Limb (tissue), 2 donors: ENCODE measurements around the gene HACL1.
"Not testable (repeated sequence)": the region's sequence is repeated elsewhere in the genome, so short reads cannot be mapped to it uniquely, and the experiment has no call there.

Experiments
- DNase-seq, 2 donors: peaks; one replicate each; pipeline ENCODE4 v3.0.0-alpha.2; 2016; ENCODE audit errors: extremely low spot score in 2 of 2

HACL1 gene

GRCh38 chr3:15630646-15631350 lies 29.4 kb upstream of the HACL1 start:
- DNase-seq: peak in 1 of 2 donors; percentile 77

- DNase-seq: peak in 1 of 2 donors; percentile 85
Observed at GRCh38 chr3:15629860-15630597, 28.7 kb upstream of the HACL1 start.

GRCh38 chr3:15628967-15629366 lies 27.6 kb upstream of the HACL1 start:
- no peak for DNase-seq

- no peak for DNase-seq
Observed at GRCh38 chr3:15623535-15624440, 22.4 kb upstream of the HACL1 start.

GRCh38 chr3:15619659-15620464 lies 18.5 kb upstream of the HACL1 start:
- not testable (repeated sequence) for DNase-seq

- DNase-seq: no peak
Observed at GRCh38 chr3:15616053-15616452, 14.7 kb upstream of the HACL1 start.

- DNase-seq: no peak
Observed at GRCh38 chr3:15614958-15615357, 13.6 kb upstream of the HACL1 start.

GRCh38 chr3:15612001-15612400 lies 10.6 kb upstream of the HACL1 start:
- DNase-seq: no peak

- no peak for DNase-seq
Observed at GRCh38 chr3:15611018-15611417, 9.6 kb upstream of the HACL1 start.

- DNase-seq: no peak
Observed at GRCh38 chr3:15610082-15610759, 8.9 kb upstream of the HACL1 start.

- no peak for DNase-seq
Observed at GRCh38 chr3:15606434-15606891, 5.1 kb upstream of the HACL1 start.

GRCh38 chr3:15604584-15604983 lies 3.2 kb upstream of the HACL1 start:
- DNase-seq: not testable (repeated sequence)

- not testable (repeated sequence) for DNase-seq
Observed at GRCh38 chr3:15602816-15603215, 1.4 kb upstream of the HACL1 start.

GRCh38 chr3:15602146-15602536 lies 772 bp upstream of the HACL1 start:
- DNase-seq: no peak

- no peak for DNase-seq
Observed at GRCh38 chr3:15601046-15601398, 347 bp downstream of the HACL1 start.

- no peak for DNase-seq
Observed at GRCh38 chr3:15595955-15596354, 5.4 kb downstream of the HACL1 start.

GRCh38 chr3:15592968-15593367 lies 8.4 kb downstream of the HACL1 start:
- DNase-seq: no peak

- no peak for DNase-seq
Observed at GRCh38 chr3:15591928-15592327, 9.4 kb downstream of the HACL1 start.

GRCh38 chr3:15591242-15591641 lies 10.1 kb downstream of the HACL1 start:
- no peak for DNase-seq

GRCh38 chr3:15585111-15585845 lies 16.1 kb downstream of the HACL1 start:
- no peak for DNase-seq
